Cerebellar cortex (tissue), 1 donor: ENCODE data around the gene TMEFF1.
A peak's percentile ranks its signal among the peaks of the same experiment; 100 is the strongest.

Source experiments
- DNase-seq: peaks from one replicate; pipeline ENCODE4 v3.0.0-alpha.2; 2015; ENCODE audit warnings: low spot score

The TMEFF1 gene

DNA sequence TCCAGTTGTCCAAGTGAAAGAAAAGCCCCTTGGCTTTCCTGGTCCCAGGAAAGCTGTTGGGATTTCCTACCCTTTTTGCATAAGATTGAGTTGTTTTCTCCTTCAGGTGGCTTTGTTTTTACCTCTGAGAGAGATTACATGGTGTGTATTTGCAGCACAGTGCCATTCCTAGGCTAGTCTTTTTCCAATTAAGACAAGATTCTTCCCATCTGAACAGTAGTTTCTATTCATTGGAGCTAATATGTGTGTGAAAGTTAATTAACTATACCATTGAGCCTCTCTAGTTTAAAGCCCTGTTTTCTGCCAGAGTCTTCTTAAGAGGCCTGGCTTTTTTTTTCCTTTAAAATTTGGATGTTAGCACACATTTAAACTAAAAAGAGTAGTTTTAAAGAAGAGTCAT lies 25.9 kb upstream of the TMEFF1 start:
- DNase-seq = no peak

DNA sequence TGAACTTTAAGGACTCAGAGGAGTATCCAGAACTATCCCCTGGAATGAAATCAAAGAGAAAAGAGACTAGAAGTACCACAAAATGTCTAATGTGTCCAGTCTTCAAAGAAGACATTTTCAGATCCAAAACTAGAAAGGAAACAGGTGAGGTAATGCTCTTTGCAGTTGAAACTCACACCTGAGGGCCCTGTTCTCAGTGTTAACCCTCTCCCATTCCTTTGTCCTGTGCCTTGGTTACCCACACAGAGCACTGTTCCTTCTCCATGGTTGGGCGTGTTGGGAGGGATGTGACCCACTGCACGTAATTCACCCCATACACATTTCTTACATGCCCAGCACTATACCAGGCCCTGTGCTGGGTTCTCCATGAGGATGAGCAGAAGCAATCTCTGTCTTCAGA lies 24.7 kb upstream of the TMEFF1 start:
- DNase-seq = no peak

DNA sequence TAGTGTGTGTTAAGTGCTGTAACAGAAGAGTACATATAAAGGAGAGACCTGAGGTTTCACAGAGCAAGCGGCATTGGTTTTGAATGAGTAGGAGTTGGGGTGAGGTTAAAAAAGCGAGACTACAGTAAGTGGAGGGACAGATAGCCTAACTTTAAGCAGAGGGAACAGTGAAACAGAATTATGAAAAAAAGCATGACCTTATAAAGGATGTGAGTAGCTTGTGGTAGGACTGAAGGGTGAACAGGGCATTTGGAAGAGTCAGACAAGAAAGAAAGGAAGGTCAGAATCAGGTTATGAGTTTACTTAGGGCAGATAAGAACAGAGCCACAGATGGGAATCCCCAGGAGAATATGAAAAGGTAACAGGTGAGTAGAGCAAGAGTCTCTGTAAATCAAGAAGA lies 23.5 kb upstream of the TMEFF1 start:
- no peak for DNase-seq

DNA sequence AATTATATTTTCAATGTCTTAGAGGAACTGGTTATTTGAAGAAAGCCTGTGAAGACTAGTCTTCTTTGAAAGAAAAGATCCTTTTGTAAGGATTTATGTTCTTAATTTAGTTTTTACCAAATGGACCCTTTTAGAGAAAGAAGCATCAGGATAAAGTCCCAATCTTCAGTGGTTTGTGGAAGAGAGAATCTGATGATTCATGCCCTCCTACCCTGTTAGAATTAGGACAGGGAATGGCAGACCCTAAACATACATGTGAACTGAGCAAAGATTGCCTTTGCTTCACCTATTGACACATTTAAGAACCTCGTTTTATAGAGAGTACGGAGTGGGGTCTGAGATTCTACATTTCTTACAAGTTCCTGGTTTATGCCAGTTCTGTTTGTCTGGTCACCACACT lies 20.1 kb upstream of the TMEFF1 start:
- no peak for DNase-seq

DNA sequence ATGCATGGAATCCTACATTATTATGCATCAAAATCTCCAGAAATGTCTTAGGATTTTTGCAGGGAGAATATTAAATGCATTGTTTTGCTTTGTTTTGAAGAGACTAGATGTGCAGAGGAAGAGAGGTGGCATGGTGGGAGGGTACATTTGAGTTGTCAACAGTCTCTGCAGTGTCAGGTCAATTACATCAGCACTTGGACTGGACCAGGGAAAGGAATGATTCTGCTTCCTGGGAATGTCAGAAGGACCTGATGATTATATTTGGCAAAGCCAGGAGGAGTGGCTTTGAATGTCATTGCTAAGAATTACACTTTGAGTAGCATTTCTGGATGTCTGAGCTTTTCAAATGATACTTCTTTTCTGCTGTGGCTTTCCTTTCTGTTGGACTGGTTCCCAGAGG lies 17.5 kb upstream of the TMEFF1 start:
- DNase-seq = no peak

DNA sequence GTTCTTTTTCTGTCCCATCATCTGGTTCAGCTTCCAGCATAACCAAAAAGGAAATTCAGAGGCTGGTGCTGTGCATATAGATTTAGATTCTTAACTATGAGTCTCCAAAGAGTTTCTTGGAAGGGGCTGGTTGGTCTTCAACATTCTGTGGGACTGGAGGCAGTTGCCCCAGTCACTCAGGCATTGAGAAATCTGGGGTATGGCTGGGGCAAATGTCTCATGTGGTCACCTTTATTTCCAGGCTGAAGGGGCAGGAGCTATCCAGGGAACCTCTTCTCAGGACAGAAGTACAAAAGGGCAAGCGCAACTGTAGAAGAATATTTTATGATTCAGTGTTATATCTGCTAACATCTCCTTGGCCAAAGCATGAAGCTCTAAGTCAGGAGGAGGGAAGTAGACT lies 15.4 kb upstream of the TMEFF1 start:
- no peak for DNase-seq

DNA sequence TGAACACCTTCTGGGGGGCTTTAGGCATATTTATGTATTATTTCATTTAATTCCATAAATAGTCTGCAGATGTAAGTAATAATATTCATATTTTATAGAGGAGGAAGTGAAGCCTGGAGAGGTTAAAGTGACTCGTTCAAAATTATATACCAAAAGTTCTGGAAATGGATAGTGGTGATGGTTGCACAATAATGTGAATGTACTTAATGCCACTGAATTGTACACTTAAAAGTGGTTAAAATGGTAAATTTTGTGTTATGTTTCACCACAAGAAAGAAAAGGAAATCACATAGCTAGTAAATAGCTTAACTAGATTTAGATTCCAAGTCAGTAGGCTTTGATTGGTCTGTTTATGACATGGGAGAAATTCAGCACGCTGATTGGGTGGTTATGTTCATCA lies 13.0 kb upstream of the TMEFF1 start:
- no peak for DNase-seq

DNA sequence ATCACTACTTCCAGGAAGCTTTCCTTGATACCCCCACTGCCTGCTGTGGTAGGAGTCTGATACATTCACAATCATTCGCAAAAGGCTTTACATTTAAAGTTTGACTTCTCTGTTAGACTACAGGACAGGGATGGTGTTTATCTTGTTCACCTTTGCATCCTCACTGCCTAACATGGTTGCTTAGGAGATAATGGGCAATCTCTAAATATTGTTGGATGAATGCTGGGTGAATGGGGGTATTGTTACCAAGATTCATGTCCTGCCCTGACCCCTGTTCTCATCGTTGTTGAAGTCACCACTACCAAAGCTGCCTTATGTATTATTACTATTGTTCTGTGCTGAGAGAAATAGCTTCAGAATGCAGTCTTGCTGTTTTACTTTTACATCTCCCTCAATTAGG lies 7.7 kb upstream of the TMEFF1 start:
- no peak for DNase-seq

DNA sequence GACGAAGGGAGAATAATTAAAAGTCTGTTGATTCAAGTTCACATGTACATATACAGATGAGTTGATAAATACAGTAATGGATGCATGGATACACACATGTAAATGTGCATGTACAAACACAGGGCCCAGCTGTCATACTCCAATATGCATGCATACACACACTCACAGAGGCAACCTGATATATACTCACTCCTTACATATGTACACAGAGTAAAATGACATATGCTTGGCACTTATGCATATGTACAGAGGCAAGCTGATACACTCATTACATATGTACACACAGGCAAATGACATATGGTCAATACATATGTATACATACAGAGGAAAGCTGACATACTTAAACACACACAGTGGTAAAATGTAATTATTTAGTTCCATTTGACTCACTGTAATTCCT lies 7.2 kb upstream of the TMEFF1 start:
- DNase-seq = no peak

DNA sequence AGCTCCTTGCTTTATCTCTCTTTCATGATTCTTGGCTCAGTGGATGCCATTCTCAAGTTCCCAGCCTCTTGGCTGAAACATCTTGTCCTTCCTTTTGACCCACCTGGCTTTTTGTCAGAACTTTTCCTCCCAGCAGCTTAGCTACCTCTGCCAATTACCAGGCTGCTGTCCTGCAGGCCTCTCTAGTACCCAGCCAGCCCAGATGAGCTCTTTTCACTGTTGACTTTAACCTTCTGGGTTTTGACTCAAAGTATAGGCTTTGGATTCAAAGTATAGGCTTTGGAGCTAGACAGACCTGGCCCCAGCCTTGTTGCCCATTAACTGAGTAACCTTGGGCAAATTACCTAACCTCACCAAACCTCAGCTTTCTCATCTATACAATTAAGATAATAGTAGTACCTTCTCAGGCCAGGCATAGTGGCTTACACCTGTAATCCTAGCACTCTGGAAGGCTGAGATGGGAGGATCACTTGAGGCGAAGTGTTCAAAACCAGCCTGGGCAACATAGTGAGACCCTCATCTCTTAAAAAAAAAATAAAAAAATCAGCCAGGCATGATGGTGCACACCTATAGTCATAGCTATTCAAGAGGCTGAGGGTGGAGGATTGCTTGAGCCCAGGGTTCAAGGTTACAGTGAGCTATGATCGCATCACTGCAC lies 6.6 kb upstream of the TMEFF1 start:
- peak; percentile 72 for DNase-seq

DNA sequence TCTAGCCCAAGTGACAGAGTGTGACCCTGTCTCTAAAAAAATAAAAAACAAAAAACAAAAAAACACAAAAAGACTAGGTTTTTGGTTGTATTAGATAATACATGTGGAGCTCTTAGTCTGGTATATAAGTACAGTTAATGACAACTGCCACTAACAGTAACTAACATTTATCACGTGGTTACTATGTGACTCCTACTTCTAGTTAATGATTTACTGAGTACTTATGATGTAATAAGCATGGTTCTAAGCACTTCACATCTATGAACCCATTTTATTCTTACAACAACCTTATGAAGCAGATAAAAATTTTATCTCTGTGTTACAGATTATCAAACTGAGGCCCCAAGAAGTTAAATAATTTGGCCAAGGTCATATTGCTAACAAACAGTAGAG lies 6.1 kb upstream of the TMEFF1 start:
- no peak for DNase-seq

DNA sequence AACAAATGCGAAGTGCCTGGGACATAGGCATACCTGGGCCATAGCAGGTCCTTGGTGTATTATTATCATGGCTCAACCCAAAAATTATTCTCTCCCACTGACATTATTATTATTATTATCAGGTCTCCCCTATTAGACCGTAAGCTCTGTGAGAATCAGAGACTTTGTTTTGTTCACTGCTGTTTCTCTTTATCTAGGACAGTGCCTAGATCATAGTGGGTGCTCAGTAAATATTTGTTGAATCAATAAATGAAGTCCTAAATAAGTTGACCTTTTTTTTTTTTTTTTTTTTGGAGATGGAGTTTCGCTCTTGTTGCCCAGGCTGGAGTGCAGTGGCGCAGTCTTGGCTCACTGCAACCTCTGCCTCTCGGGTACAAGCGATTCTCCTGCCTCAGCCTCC lies 4.9 kb upstream of the TMEFF1 start:
- DNase-seq = no peak

DNA sequence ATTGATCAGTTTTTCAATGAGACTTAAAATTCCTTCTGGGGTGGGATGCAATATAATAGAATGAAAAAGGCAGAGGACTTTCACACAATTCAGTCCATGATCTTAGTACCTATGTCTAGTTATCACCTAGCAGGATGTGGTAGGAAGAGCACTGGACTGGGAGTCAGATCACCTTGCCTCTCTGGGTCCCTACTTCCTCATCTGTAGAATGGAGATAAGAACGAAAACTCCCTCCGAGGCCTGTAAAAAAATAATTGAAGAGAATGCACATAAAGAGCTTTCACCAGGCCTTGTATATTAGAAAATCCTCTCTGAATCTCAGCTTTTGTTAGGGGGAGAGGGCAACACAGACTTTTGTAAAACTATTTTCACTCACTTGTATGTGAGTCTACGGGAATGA lies 681 bp upstream of the TMEFF1 start:
- DNase-seq = no peak

DNA sequence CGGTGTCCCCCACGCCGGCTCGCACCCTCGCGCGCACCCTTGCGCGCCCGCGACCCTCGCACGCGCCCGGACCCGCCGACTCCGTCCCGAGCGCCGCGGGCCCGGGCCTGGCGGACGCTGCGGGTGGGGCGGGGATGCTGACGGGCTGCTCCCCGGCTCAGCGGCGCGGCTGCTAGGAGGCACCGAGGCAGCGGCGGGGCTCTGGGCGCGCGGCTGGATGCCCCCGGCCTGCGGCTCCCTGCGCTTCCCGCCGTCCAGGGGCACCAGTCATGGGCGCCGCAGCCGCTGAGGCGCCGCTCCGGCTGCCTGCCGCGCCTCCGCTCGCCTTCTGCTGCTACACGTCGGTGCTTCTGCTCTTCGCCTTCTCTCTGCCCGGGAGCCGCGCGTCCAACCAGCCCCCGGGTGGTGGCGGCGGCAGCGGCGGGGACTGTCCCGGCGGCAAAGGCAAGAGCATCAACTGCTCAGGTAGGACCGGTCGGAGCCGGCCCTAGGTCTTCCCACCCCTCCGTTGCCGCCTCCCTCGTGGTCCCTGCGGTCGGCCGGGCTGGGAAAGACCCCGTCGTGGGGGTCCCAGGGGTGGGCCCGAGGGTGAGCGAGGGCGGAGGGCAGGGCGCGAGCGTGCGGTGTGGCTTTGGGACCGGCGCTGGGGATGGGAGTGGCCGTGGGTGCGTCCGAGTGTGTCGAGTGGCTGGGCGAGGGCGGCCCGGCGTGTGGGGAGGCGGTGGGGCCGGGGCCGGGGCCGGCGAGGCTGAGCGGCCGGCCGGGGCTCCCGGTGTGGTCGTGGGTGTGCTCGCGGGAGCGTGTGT lies 530 bp downstream of the TMEFF1 start:
- DNase-seq = no peak

DNA sequence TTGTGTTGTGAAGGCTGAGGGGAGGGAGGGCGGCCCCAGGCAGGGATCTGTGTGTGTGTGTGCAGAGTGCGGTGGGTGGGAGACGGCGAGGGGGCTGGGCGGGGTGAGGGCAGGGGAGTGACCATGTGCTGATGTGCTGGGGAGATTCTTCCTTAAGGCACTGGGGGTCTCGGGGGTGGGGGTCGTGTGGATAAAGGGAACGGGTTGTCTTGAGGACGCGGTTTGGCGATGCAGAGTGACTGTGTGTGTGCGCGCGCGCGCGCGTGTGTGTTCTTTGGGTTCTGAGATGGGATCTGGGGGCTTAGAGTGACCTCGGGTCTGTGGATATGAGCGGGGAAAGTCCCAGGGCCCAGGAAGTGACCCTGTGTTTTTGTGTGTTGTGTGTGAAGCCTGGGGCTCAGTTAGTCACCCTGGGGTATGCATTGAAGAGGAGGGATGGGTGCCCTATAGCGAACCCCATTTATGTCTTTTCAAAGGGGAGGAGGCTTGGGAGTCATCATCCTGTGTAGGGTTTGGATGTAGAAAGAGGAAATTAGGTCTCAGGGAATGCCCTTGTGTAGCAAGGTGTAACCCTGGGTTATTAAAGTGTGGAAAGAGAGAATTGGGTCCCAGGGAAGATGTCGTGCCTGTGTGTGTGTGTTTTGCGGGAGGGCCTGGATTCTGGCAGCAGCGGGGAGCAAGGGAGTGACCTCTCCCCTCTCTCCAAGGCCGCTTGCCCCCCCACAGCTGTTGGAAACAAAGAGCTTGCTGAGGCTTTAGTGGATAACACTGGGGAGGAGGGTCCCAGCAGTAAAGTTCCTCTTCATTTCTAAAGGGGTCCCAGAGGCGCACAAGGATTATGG lies 1.4 kb downstream of the TMEFF1 start:
- DNase-seq = no peak

DNA sequence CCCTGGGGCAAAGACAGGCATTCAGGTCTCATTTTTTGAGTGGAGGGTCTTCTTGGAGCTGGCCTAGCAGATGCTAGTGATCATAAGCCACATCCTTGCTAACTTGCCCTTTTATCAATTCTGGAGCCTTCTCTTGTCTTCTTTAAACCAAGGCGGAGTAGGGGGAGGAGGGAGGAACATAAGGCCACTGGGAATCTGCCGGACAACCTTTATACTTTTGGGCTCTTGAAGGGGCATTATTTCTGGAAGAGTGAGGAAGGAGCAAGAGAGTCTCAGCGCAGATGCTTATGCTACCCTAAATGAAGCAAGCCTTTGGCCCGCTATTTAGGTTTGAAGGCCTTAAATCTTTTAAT lies 2.0 kb downstream of the TMEFF1 start:
- DNase-seq = no peak

DNA sequence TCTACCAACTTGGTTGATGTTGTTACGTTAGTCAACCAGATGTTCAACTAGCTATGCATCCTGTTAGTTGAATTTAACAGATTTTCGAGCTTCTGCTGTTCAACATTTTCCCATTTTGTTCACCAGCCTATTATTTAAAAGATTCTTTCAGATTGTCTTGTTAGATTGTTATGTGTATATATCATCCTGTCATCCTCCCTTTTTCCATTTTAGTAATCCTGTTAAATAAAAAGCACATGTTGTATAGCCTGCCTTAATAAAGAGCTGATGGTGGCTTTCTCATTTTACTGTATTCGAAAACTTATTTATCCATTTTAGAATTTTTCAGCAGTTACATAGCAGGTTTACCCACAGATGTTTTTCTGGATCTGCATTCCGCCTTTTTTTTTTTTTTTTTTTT lies 4.3 kb downstream of the TMEFF1 start:
- DNase-seq = no peak

DNA sequence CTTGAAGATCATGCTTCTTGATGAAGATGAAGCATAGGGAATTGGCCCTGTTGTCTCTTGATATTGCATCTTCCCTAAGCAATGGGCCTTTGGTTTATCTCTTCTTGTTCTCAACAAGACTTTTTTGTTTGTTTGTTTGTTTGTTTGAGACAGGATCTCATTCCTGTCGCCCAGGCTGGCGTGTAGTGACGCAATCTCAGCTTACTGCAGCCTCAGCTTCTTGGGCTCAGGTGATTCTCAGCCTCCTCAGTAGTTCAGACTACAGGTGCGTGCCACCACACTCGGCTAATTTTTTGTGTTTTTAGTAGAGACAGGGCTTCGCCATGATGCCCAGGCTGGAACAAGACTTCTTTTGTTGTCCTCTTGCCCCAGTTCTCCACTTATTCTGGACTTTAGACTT lies 5.2 kb downstream of the TMEFF1 start:
- DNase-seq = no peak

DNA sequence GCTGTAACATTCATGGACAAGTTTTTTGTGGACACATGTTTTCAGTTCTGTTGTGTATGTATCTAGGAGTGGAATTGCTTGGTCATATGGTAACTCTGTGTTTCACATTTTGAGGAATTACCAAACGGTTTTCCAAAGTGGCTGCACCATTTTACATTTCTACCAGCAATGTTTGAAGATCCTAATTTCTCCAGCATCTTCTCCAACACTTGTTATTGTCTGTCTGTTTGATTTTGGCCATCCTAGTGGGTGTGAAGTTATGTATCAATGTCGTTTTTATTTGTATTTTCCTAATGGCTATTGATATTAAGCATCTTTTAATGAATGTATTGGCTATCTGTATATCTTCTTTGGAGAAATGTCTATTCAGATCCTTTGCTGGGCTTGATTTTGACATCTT lies 6.9 kb downstream of the TMEFF1 start:
- no peak for DNase-seq

DNA sequence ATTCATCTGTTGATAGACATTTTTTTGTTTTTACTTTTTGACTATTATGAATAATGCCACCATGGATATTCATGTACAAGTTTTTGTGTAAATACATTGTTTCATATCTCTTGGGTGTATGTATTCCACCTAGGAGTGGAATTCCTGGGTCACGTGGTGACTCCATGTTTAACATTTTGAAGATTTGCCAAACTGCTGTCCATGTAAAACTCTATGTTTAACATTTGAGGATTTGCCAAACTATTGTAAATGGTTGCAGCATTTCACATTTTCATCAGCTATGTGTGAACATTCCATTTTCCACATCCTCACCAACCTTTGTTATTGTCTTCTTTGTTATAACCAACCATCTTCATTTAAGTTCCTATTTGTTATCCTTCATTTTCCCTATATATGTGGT lies 12.2 kb downstream of the TMEFF1 start:
- no peak for DNase-seq

DNA sequence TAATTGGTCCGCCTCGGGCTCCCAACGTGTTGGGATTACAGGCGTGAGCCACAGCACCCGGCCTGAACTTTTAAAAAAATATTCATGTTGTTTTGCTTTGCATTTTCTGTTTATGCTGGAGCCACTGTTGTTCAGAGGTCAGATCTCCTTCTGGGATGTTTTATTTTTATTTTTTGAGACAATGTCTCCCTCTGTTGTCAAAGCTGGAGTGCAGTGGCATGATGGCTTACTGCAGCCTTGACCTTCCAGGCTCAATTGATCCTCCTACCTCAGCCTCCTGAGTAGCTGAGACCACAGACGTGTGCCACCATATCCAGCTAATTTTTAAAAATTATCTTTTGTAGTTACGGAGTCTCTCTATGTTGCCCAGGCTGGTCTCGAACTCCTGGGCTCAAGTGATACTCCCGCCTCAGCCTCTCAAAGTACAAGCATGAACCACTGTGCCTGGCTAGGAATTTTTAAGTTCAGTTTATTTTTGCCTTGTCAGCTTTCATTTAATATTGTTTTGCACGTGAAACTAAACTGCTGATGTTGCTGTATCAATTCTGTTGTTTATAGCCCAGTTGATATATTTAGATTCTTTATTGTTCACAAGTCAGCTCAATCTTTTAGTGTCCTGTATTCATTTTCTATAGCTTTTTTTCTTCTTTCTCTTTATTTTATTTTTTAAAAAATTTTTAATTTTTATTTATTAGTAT lies 13.7 kb downstream of the TMEFF1 start:
- DNase-seq = no peak

DNA sequence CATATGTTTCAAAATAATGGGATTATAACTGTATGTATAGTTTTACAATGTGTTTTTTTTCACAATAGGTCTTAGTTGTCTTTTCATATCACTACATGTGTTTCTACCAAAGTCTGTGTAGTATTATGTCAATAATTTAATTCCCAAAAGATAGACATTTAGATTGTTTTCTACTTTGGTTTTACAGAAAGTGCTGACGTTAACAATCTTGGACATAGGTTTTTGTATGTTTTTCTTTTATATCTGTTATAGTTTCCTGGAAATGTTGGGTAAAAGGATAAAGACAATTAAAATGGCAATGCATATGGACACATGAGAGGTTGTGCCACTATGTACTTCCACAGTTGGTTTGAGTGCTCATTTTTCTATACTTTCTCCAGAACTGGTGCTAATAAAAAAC lies 15.2 kb downstream of the TMEFF1 start:
- DNase-seq = no peak

DNA sequence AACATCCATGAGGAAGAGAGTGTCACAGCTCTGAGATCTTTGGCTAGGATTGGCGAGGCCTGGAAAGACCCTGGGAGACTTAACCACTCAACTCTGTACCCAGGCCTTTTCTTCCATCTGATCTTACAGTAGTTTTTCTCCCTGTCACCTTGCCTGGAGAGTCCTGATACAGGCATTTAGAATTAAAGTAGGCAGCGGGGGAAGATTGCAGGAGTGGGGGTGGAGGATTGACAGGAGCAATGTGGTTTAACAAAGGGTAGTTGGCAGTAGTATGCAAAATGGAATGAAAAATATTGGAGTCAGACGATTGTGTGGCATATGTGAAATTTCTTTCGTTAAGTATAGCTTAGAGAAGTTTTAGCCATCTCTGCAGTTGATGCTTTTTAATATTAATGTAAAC lies 16.9 kb downstream of the TMEFF1 start:
- no peak for DNase-seq
